Measurements from ENCODE around the gene SMIM33. TPM values are rescaled to one million over a fixed set of nuclear protein-coding genes. Genes with fewer than 3 reads are reported as not detected.

SMIM33 gene
- total and polyA plus RNA-seq, 11 donors = 0.16 TPM; not detected in 10

DNA sequence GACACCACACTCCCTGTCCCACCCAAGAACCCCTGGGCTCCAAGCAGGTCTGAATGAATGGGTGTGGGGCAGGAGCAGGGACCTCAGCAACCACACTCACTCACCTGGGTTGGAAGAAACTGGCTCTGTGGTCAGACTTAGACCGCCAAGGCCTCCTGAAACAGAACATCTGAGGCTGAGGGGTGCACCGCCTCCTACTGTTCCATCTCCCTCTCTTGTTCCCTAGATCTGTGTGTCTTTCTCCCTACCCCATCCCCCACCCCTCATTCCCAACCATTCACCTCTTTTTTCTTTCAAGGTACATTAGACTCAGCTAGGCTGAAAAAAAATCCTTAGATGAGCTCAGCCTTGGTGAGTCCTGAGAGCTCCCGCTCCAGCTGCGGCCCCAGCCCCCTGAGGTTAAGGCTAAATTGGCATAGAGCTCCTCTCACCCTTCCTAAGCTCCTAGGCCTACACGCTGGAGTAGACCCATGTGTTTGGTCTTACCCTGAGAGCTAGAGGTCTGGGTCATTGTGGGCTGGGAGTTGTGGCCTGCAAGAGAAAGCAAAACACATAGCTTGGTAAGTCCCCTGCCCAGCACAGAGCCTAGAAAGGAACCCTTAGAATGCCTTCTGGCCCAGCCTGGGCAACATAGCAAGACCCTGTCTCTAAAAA, 13.0 kb upstream of the SMIM33 start:
- TF ChIP-seq POLR2A (IDR thresholded peaks at IDR 0.05) = no peak
- TF ChIP-seq, protein P1, sequence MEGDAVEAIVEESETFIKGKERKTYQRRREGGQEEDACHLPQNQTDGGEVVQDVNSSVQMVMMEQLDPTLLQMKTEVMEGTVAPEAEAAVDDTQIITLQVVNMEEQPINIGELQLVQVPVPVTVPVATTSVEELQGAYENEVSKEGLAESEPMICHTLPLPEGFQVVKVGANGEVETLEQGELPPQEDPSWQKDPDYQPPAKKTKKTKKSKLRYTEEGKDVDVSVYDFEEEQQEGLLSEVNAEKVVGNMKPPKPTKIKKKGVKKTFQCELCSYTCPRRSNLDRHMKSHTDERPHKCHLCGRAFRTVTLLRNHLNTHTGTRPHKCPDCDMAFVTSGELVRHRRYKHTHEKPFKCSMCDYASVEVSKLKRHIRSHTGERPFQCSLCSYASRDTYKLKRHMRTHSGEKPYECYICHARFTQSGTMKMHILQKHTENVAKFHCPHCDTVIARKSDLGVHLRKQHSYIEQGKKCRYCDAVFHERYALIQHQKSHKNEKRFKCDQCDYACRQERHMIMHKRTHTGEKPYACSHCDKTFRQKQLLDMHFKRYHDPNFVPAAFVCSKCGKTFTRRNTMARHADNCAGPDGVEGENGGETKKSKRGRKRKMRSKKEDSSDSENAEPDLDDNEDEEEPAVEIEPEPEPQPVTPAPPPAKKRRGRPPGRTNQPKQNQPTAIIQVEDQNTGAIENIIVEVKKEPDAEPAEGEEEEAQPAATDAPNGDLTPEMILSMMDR (IDR thresholded peaks at IDR 0.05) = no peak
- no peak overlapping the region for H3K4me3 ChIP-seq
- intact Hi-C loops (cut with DNase I) = no loop called here
- no peak for ATAC-seq
- 92 to 96% (median 93%) methylated on average over 5 of the region's 5 CpGs for WGBS, 4 donors
- no peaks in the 10 kb centered on the region for H3K27me3 ChIP-seq
- H3K36me3 ChIP-seq = peaks cover 0 to 23% (median 6%) of the 10 kb centered on the region in 9 donors
- H3K27ac ChIP-seq = no peak overlapping the region
- H3K4me1 ChIP-seq = peaks cover 0 to 27% (median 4%) of the 10 kb centered on the region in 12 donors
- H3K9me3 ChIP-seq = no peaks in the 10 kb centered on the region
- no peak for DNase-seq

DNA sequence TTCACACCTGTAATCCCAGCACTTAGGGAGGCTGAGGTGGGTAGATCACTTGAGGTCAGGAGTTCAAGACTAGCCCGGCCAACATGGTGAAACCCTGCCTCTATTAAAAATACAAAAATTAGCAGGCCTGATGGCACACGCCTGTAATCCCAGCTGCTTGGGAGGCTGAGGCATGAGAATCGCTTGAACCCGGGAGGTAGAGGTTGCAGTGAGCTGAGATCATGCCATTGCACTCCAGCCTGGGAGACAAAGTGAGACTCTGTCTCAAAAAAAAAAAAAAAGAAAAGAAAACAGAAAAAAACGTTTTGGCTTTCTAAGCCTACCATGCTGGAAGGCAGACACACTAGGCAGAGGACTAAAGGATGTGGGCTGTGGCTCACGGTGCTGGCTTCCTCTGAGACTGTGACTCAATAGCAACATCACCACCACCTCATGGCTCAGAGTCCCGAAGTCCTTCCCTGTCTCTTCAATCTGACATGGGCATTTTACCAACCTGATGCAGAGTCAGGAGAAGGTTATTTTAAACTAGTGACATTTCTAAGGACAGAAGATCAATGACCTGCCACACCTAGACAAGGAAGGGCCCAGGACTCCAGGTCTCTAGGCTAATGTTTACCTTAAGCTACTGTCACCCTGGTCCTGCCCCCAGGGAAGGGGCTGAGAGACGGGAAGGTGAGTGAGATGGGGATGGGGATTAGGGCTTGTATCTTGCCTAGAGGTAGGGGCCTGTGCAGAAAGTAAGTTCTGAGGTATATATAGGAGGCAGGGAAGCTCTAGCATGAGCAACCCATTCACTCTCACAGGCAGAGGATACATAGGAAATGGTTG, 12.0 kb upstream of the SMIM33 start:
- peak in 3 of 4 donors; percentile 63 to 77 (median 72) for ATAC-seq
- 59 to 65% (median 63%) methylated on average over 8 of the region's 8 CpGs for WGBS, 4 donors

DNA sequence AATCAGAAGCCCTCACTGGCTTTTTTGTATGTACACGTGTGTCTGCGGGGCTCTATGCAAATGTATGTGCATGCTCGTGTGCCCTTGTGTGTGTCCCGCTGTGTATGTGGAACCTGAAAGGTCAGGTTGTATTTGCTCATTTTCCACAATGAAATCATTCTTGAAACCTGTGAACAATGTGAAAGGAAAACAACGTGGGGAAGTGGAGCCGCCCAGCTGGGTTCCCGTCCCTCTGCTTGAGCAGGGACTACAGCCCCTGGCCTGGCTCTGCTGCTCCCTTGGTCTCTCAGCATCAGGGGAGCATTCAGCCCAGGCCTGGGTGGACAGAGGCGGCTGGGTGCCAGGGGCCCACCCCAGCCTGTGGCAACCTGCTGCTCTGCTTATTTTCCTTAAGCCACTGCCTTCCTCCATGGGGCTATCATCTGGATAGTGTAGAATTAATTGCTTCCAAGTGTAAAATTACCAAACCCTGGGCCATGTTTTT, 11.3 kb upstream of the SMIM33 start:
- ATAC-seq (peak; percentile 44 to 68 (median 56)), DNase-seq (peak in 4 of 5 donors; percentile 45 to 76 (median 48))
- no peak for TF ChIP-seq POLR2A (IDR thresholded peaks at IDR 0.05)
- TF ChIP-seq, protein P1 (IDR thresholded peaks at IDR 0.05) = no peak
- H3K27me3 ChIP-seq = no peaks in the 10 kb centered on the region
- intact Hi-C loops (cut with DNase I) = no loop called here
- H3K4me3 ChIP-seq = peak overlapping the region in 10 of 12 donors; percentile 16 to 70 (median 54)
- 58 to 79% (median 74%) methylated on average over 8 of the region's 8 CpGs for WGBS, 4 donors
- H3K27ac ChIP-seq = peak overlapping the region; percentile 58 to 94 (median 82)
- H3K36me3 ChIP-seq = peaks cover 0 to 23% (median 6%) of the 10 kb centered on the region in 9 donors
- H3K4me1 ChIP-seq = peaks cover 0 to 36% (median 6%) of the 10 kb centered on the region in 12 donors
- no peaks in the 10 kb centered on the region for H3K9me3 ChIP-seq

More for the DNA sequence above, 12.0 kb upstream of the SMIM33 start:
- Histone ChIP-seq H3K4me1 (peaks cover 0 to 35% (median 6%) of the 10 kb centered on the region in 12 donors), H3K9me3 (no peaks in the 10 kb centered on the region), H3K27me3 (no peaks in the 10 kb centered on the region), H3K27ac (peak overlapping the region in 11 of 12 donors; percentile 58 to 94 (median 83)), H3K4me3 (peak overlapping the region in 7 of 12 donors; percentile 16 to 70 (median 54)), H3K36me3 (peaks cover 0 to 23% (median 6%) of the 10 kb centered on the region in 9 donors)
- DNase-seq = no peak
- intact Hi-C loops (cut with DNase I) = no loop called here
- TF ChIP-seq, protein P1 (IDR thresholded peaks at IDR 0.05) = no peak
- no peak for TF ChIP-seq POLR2A (IDR thresholded peaks at IDR 0.05)

DNA sequence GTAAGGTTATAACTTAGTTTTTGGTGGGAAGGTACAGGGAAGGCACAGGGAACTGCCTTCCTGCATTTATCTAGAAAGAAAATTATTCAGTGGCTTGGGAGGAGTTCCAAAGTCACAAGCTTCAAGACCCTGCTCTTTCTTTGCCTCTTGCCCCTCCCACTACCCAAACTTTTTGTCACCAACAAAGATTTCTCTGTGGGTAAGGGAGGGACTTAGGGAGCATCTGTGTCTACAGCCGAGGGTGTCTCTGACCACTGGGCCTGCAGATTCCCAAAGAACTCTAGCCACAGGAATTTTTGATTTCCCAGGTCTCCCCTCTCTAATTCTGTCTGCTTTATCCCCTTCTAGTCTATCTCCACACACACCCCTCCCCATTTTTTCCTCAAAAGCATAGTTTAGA, 10.3 kb upstream of the SMIM33 start:
- H3K9me3 ChIP-seq = no peaks in the 10 kb centered on the region
- peak overlapping the region in 11 of 12 donors; percentile 35 to 70 (median 54) for H3K4me3 ChIP-seq
- ATAC-seq (no peak), DNase-seq (no peak)
- 59 to 68% (median 63%) methylated on average over 1 of the region's 1 CpG for WGBS, 4 donors
- H3K27ac ChIP-seq = peak overlapping the region; percentile 30 to 94 (median 82)
- TF ChIP-seq, protein P1 (IDR thresholded peaks at IDR 0.05) = no peak
- no peak for TF ChIP-seq POLR2A (IDR thresholded peaks at IDR 0.05)
- no peaks in the 10 kb centered on the region for H3K27me3 ChIP-seq
- peaks cover 0 to 21% (median 6%) of the 10 kb centered on the region in 9 donors for H3K36me3 ChIP-seq
- peaks cover 0 to 36% (median 6%) of the 10 kb centered on the region in 12 donors for H3K4me1 ChIP-seq
- intact Hi-C loops (cut with DNase I) = loop anchor here in 1 of 10 donors (2.0 kb wide), 1 partner anchor 22 kb away; the partner anchor contains the start of gene STING1
